Neural progenitor cell (in vitro differentiated cells): ENCODE results near the gene C8A.

Source experiments
- EZH2 ChIP-seq: fragments of 200-600 bp; sonication (generic); IDR thresholded peaks from 2 replicates; pipeline ENCODE4 v1.6.1; 2017; ENCODE audit warnings: antibody characterized with exemption, mild to moderate bottlenecking, moderate library complexity
- TF ChIP-seq, protein P1 (sequence below): fragments of 200-600 bp; sonication (generic); IDR thresholded peaks from 2 replicates; pipeline ENCODE4 v1.5.1; 2017; ENCODE audit warnings: antibody characterized with exemption, mild to moderate bottlenecking

DNA sequence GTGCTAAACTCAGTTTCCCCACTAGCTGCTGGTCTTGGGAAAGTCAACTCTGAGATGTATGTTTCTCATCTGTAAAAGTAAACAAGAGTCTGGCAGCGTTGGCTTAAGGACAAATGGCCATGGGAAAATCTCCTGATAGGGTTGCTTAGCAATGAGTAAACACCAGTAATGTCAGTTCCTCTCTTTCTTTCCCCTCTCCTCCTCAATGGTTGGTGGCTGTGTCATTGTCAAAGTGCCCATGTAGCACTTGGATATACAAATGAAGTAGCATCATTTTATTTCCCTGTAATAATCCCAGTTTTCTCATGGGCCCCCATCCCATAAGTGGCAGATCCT lies 33.2 kb upstream of the C8A start:
- TF ChIP-seq, protein P1, sequence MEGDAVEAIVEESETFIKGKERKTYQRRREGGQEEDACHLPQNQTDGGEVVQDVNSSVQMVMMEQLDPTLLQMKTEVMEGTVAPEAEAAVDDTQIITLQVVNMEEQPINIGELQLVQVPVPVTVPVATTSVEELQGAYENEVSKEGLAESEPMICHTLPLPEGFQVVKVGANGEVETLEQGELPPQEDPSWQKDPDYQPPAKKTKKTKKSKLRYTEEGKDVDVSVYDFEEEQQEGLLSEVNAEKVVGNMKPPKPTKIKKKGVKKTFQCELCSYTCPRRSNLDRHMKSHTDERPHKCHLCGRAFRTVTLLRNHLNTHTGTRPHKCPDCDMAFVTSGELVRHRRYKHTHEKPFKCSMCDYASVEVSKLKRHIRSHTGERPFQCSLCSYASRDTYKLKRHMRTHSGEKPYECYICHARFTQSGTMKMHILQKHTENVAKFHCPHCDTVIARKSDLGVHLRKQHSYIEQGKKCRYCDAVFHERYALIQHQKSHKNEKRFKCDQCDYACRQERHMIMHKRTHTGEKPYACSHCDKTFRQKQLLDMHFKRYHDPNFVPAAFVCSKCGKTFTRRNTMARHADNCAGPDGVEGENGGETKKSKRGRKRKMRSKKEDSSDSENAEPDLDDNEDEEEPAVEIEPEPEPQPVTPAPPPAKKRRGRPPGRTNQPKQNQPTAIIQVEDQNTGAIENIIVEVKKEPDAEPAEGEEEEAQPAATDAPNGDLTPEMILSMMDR: no peak
- no peak for TF ChIP-seq EZH2
